ENCODE measurements around the gene RNU1-1.
"Not testable (repeated sequence)": the region's sequence is repeated elsewhere in the genome, so short reads cannot be mapped to it uniquely, and the experiment has no call there.

Gene RNU1-1

GRCh38 chr1:16491056-16491675, 22.9 kb downstream of the RNU1-1 start:
- no peak for DNase-seq

GRCh38 chr1:16489195-16489880, 24.7 kb downstream of the RNU1-1 start:
- not testable (repeated sequence) for DNase-seq

- not testable (repeated sequence) for DNase-seq
These were observed 27.1 kb downstream of the RNU1-1 start for GRCh38 chr1:16487011-16487410.

- not testable (repeated sequence) for DNase-seq
These were observed 27.8 kb downstream of the RNU1-1 start for GRCh38 chr1:16486316-16486715.

GRCh38 chr1:16484931-16485330, 29.2 kb downstream of the RNU1-1 start:
- no peak for DNase-seq

GRCh38 chr1:16484501-16484835, 29.6 kb downstream of the RNU1-1 start:
- DNase-seq: no peak

- not testable (repeated sequence) for DNase-seq
These were observed 30.2 kb downstream of the RNU1-1 start for GRCh38 chr1:16483639-16484500.

- not testable (repeated sequence) for DNase-seq
These were observed 30.9 kb downstream of the RNU1-1 start for GRCh38 chr1:16483146-16483545.

- no peak for DNase-seq
These were observed 36.0 kb downstream of the RNU1-1 start for GRCh38 chr1:16478091-16478490.

- DNase-seq: not testable (repeated sequence)
These were observed 38.0 kb downstream of the RNU1-1 start for GRCh38 chr1:16475771-16476770.

- DNase-seq: not testable (repeated sequence)
These were observed 39.2 kb downstream of the RNU1-1 start for GRCh38 chr1:16474891-16475290.

GRCh38 chr1:16474166-16474800, 39.8 kb downstream of the RNU1-1 start:
- no peak for DNase-seq

GRCh38 chr1:16468558-16468957, 45.5 kb downstream of the RNU1-1 start:
- DNase-seq: no peak

GRCh38 chr1:16464917-16465625, 49.0 kb downstream of the RNU1-1 start:
- no peak for DNase-seq

Data from kidney glomerular epithelial cell (primary cell).